22Rv1 (cell line): ENCODE data around the gene GGTA1.

Source experiments
- CTCF ChIP-seq: fragments of 450-650 bp; IDR thresholded peaks from 2 replicates; pipeline ENCODE4 v1.5.1; 2017; ENCODE audit warnings: mild to moderate bottlenecking
- ZFX ChIP-seq: fragments of 450-650 bp; IDR thresholded peaks from 2 replicates; pipeline ENCODE4 v1.6.1; 2017; ENCODE audit warnings: antibody characterized with exemption, borderline replicate concordance

GRCh38 chr9:121532881-121533280, 33.2 kb upstream of the GGTA1 start:
- no peak for TF ChIP-seq CTCF
- TF ChIP-seq ZFX, result no peak
